Neuronal stem cell (in vitro differentiated cells): ENCODE results near the gene STIM1.

Experiments used
- DNase-seq: peaks from one replicate; pipeline ENCODE4 v3.0.0-alpha.2; 2013; ENCODE audit warnings: low spot score
- H2AFZ ChIP-seq: one replicate; pipeline ENCODE4 v1.6.1; 2013; ENCODE audit warnings: mild to moderate bottlenecking, low read length, inconsistent platforms
- H2AK5ac ChIP-seq: 2 replicates; pipeline ENCODE4 v1.6.1; 2013; ENCODE audit warnings: low read depth, mild to moderate bottlenecking, inconsistent platforms, low read length, moderate library complexity, mixed read lengths
- H2BK120ac ChIP-seq: 2 replicates; pipeline ENCODE4 v1.6.1; 2013; ENCODE audit warnings: low read depth, mild to moderate bottlenecking, inconsistent platforms, low read length, moderate library complexity, mixed read lengths
- H2BK12ac ChIP-seq: one replicate; pipeline ENCODE4 v1.6.1; 2013; ENCODE audit warnings: low read length, inconsistent platforms
- H2BK15ac ChIP-seq: 2 replicates; pipeline ENCODE4 v1.6.1; 2013; ENCODE audit warnings: mild to moderate bottlenecking, low read length, inconsistent platforms, mixed read lengths
- H2BK5ac ChIP-seq: one replicate; pipeline ENCODE4 v1.6.1; 2013; ENCODE audit warnings: inconsistent platforms, mild to moderate bottlenecking, low read length, moderate library complexity
- H3K14ac ChIP-seq: one replicate; pipeline ENCODE4 v1.6.1; 2013; ENCODE audit warnings: low read length, inconsistent platforms
- H3K18ac ChIP-seq: 2 replicates; pipeline ENCODE4 v1.6.1; 2013; ENCODE audit warnings: low read length, inconsistent platforms
- H3K23ac ChIP-seq: 2 replicates; pipeline ENCODE4 v1.6.1; 2013; ENCODE audit warnings: low read depth, mild to moderate bottlenecking, mixed read lengths, low read length, inconsistent platforms; ENCODE audit not compliant: poor library complexity
- H3K27ac ChIP-seq: replicated peaks from 3 replicates; pipeline ENCODE4 v1.5.1; 2013; ENCODE audit warnings: low read length, inconsistent platforms
- H3K27me3 ChIP-seq, 3 experiments: 2 replicates each; pipeline ENCODE4 v1.6.1; 2013; ENCODE audit warnings: low read length in 3 of 3, mild to moderate bottlenecking in 2 of 3, inconsistent platforms in 1 of 3, low read depth in 1 of 3, mixed read lengths in 1 of 3, moderate library complexity in 1 of 3; ENCODE audit not compliant: control insufficient read depth in 3 of 3, insufficient read depth in 3 of 3
- H3K36me3 ChIP-seq, 2 donors: replicated peaks in 1 of 2; 2 replicates each; pipeline ENCODE4 v1.6.1; 2013; ENCODE audit warnings: low read length in 2 of 2; ENCODE audit not compliant: control insufficient read depth in 2 of 2, insufficient read depth in 2 of 2
- H3K4ac ChIP-seq: 2 replicates; pipeline ENCODE4 v1.6.1; 2013; ENCODE audit warnings: inconsistent platforms, mild to moderate bottlenecking, low read length, moderate library complexity
- H3K4me1 ChIP-seq, 2 donors: 1 replicate in 1 of 2; 2 replicates in 1 of 2; pipeline ENCODE4 v1.6.1; 2013; ENCODE audit warnings: low read length in 2 of 2, low read depth in 1 of 2; ENCODE audit not compliant: control insufficient read depth in 2 of 2, insufficient read depth in 1 of 2
- H3K4me2 ChIP-seq: one replicate; pipeline ENCODE4 v1.6.1; 2013; ENCODE audit warnings: mild to moderate bottlenecking, low read length, inconsistent platforms; ENCODE audit not compliant: insufficient read depth, poor library complexity, severe bottlenecking
- H3K4me3 ChIP-seq, 2 donors: 2 replicates each; pipeline ENCODE4 v1.5.1; 2013; ENCODE audit warnings: low read length in 2 of 2, mild to moderate bottlenecking in 2 of 2, inconsistent platforms in 1 of 2, moderate library complexity in 1 of 2
- H3K79me1 ChIP-seq: one replicate; pipeline ENCODE4 v1.6.1; 2013; ENCODE audit warnings: low read depth, mild to moderate bottlenecking, inconsistent platforms, low read length, moderate library complexity
- H3K9ac ChIP-seq: one replicate; pipeline ENCODE4 v1.6.1; 2013; ENCODE audit warnings: mild to moderate bottlenecking, low read depth, low read length, inconsistent platforms; ENCODE audit not compliant: poor library complexity
- H3K9me3 ChIP-seq, 2 donors: replicated peaks in 1 of 2; 2 replicates each; pipeline versions ENCODE3 to v1.6.1; 2013; ENCODE audit warnings: low read length in 2 of 2, mild to moderate bottlenecking in 2 of 2, inconsistent platforms in 1 of 2, low read depth in 1 of 2, mixed read lengths in 1 of 2, moderate library complexity in 1 of 2; ENCODE audit not compliant: control insufficient read depth in 2 of 2, insufficient read depth in 1 of 2
- H4K8ac ChIP-seq: one replicate; pipeline ENCODE4 v1.6.1; 2013; ENCODE audit warnings: low read depth, mild to moderate bottlenecking, inconsistent platforms, low read length, moderate library complexity
- H4K91ac ChIP-seq: one replicate; pipeline ENCODE4 v1.6.1; 2013; ENCODE audit warnings: low read length, low read depth, mild to moderate bottlenecking, inconsistent platforms; ENCODE audit not compliant: poor library complexity
- WGBS, 2 donors: extraction: QIAGEN DNeasy Blood & Tissue Kit; methylation state at CpG; one replicate each; pipeline ENCODE4 v1.1.7; 2013; ENCODE audit warnings: missing lambda C conversion rate in 2 of 2, mixed read lengths in 1 of 2; ENCODE audit not compliant: insufficient read length in 2 of 2, insufficient replicate concordance in 1 of 2; ENCODE audit errors: extremely low coverage in 2 of 2; 5-methylcytosine and 5-hydroxymethylcytosine counted together

STIM1 gene

GRCh38 chr11:3841426-3842350 lies 13.8 kb upstream of the STIM1 start:
- H3K27me3 ChIP-seq, result peaks cover 0 to 12% (median 0%) of the 10 kb centered on the region in 3 experiments
- no peak overlapping the region for H4K8ac ChIP-seq
- no peak overlapping the region for H2BK12ac ChIP-seq
- peak overlapping the region; percentile 38 for H3K23ac ChIP-seq
- peak overlapping the region; percentile 94 for H2AFZ ChIP-seq
- H3K79me1 ChIP-seq, result peaks cover 4% of the 10 kb centered on the region
- no peak overlapping the region for H3K4ac ChIP-seq
- H2BK120ac ChIP-seq, result no peak overlapping the region
- WGBS, 2 donors, result no CpG with 5 or more reads among the region's 44 CpGs
- peak overlapping the region; percentile 94 for H3K18ac ChIP-seq
- H2BK15ac ChIP-seq, result peak overlapping the region; percentile 23
- H3K27ac ChIP-seq, result no peak overlapping the region
- H3K36me3 ChIP-seq, result peaks cover 0 to 13% of the 10 kb centered on the region in 2 donors
- H2BK5ac ChIP-seq, result no peak overlapping the region
- no peak overlapping the region for H3K14ac ChIP-seq
- H2AK5ac ChIP-seq, result no peak overlapping the region
- DNase-seq, result peak; percentile 61
- peak overlapping the region; percentile 74 to 78 for H3K4me3 ChIP-seq
- H3K4me2 ChIP-seq, result peak overlapping the region; percentile 73
- peaks cover 6 to 21% of the 10 kb centered on the region in 2 donors for H3K4me1 ChIP-seq
- peaks cover 0 to 2% of the 10 kb centered on the region in 2 donors for H3K9me3 ChIP-seq
- H3K9ac ChIP-seq, result peak overlapping the region; percentile 31
- H4K91ac ChIP-seq, result no peak overlapping the region

GRCh38 chr11:3843326-3843725 lies 12.1 kb upstream of the STIM1 start:
- Histone ChIP-seq H3K27ac (no peak overlapping the region), H2AFZ (no peak overlapping the region), H2BK15ac (no peak overlapping the region), H3K4me2 (no peak overlapping the region), H3K4me3 (no peak overlapping the region), H3K4me1 (peaks cover 6 to 14% of the 10 kb centered on the region in 2 donors), H3K27me3 (peaks cover 0 to 12% (median 0%) of the 10 kb centered on the region in 3 experiments), H4K91ac (no peak overlapping the region), H2AK5ac (no peak overlapping the region), H3K18ac (no peak overlapping the region), H2BK5ac (no peak overlapping the region), H4K8ac (no peak overlapping the region), H3K9me3 (peaks cover 0 to 2% of the 10 kb centered on the region in 2 donors), H3K14ac (no peak overlapping the region), H3K4ac (no peak overlapping the region), H2BK120ac (no peak overlapping the region), H3K9ac (no peak overlapping the region), H3K23ac (no peak overlapping the region), H3K36me3 (peaks cover 0 to 4% of the 10 kb centered on the region in 2 donors), H2BK12ac (no peak overlapping the region), H3K79me1 (peaks cover 4% of the 10 kb centered on the region)
- DNase-seq, result no peak
- no CpG with 5 or more reads among the region's 3 CpGs for WGBS, 2 donors

- H2AK5ac ChIP-seq, result no peak overlapping the region
- no peak overlapping the region for H3K4me2 ChIP-seq
- H3K9me3 ChIP-seq, result peaks cover 0 to 2% of the 10 kb centered on the region in 2 donors
- peaks cover 0 to 3% of the 10 kb centered on the region in 2 donors for H3K4me1 ChIP-seq
- no peak overlapping the region for H3K27ac ChIP-seq
- H3K27me3 ChIP-seq, result peaks cover 0 to 12% (median 0%) of the 10 kb centered on the region in 3 experiments
- H3K18ac ChIP-seq, result no peak overlapping the region
- no peak overlapping the region for H4K91ac ChIP-seq
- H3K14ac ChIP-seq, result no peak overlapping the region
- H3K79me1 ChIP-seq, result no peaks in the 10 kb centered on the region
- no peak overlapping the region for H3K4me3 ChIP-seq
- DNase-seq, result no peak
- H2BK15ac ChIP-seq, result no peak overlapping the region
- H3K23ac ChIP-seq, result no peak overlapping the region
- H2BK120ac ChIP-seq, result no peak overlapping the region
- H3K4ac ChIP-seq, result no peak overlapping the region
- no peak overlapping the region for H2AFZ ChIP-seq
- WGBS, 2 donors, result no CpG with 5 or more reads among the region's 1 CpG
- H3K9ac ChIP-seq, result no peak overlapping the region
- no peak overlapping the region for H2BK12ac ChIP-seq
- H2BK5ac ChIP-seq, result no peak overlapping the region
- H4K8ac ChIP-seq, result no peak overlapping the region
- no peaks in the 10 kb centered on the region for H3K36me3 ChIP-seq
Measured at GRCh38 chr11:3845246-3845645, 10.2 kb upstream of the STIM1 start.

- Histone ChIP-seq H3K36me3 (no peaks in the 10 kb centered on the region), H4K91ac (no peak overlapping the region), H3K4me2 (no peak overlapping the region), H3K9ac (no peak overlapping the region), H2AK5ac (no peak overlapping the region), H3K14ac (no peak overlapping the region), H3K18ac (no peak overlapping the region), H3K27me3 (peaks cover 0 to 12% (median 0%) of the 10 kb centered on the region in 3 experiments), H4K8ac (no peak overlapping the region), H3K23ac (no peak overlapping the region), H3K4me3 (no peak overlapping the region), H2AFZ (no peak overlapping the region), H3K79me1 (no peaks in the 10 kb centered on the region), H2BK15ac (no peak overlapping the region), H3K27ac (no peak overlapping the region), H3K4me1 (peaks cover 0 to 3% of the 10 kb centered on the region in 2 donors), H3K4ac (no peak overlapping the region), H2BK12ac (no peak overlapping the region), H3K9me3 (peaks cover 0 to 2% of the 10 kb centered on the region in 2 donors), H2BK120ac (no peak overlapping the region), H2BK5ac (no peak overlapping the region)
- DNase-seq, result no peak
- WGBS, 2 donors, result no CpG with 5 or more reads among the region's 3 CpGs
Measured at GRCh38 chr11:3845670-3846069, 9.8 kb upstream of the STIM1 start.
